ENCODE measurements around the gene TRIP11. TPM values are rescaled to one million over a fixed set of nuclear protein-coding genes. Genes with fewer than 3 reads are reported as not detected.
"Not testable (repeated sequence)": the region's sequence is repeated elsewhere in the genome, so short reads cannot be mapped to it uniquely, and the experiment has no call there.

Gene TRIP11
- 25.9 TPM for polyA plus RNA-seq (2013, experiment 1 of 2)
- 32.6 TPM for polyA plus RNA-seq (2013, experiment 2 of 2)

DNA sequence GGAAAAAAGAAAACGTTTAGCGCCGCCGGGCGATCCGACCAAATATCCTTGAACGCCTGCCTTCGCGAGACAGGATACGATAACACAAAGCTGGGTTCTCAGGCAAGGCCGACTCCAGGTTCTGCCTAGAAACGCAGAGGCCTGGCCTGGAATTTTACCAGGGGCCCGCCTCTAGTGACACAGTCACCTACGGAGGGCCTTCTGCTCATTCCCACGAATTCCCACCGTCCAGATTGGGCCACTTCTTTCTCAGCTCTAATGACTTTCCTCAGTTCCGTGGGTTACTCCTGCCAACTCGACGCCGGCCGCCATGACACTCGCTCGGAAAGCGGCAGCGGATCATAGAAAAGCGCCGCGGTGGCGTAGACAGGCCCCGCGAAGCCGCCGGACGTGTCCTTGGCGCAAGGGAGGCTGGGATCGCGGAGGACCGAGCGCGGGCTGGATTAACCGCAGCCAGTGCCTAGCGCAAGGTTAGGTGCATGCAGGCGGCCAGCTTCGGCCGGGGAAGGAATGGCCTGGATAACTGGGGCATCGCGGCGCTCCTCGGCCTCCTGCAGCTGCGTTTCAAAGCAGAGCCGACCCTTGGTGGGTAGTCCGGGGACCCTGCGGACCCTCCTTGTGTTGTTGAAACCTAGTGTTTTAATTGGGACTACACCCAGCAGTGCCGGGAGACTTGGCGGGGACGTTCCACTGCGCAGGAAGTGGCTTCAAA lies at the start of gene TRIP11:
Gene TRIP11, minus strand, starts transcription at position 341 of the 712 bp plus-strand sequence. CDS start 374 bp downstream, outside the sequence.
- Histone ChIP-seq H3K9me3 (ENCODE audit: control insufficient read depth, low read length) (peaks cover 1% of the 10 kb centered on the region), H3K27ac (ENCODE audit: low read depth, low read length, severe bottlenecking) (peak within 1 kb of the TSS; percentile 100), H3K4me1 (ENCODE audit: control insufficient read depth, insufficient read depth, low read length, poor library complexity, severe bottlenecking) (peaks cover 2% of the 10 kb centered on the region), H3K36me3 (ENCODE audit: control insufficient read depth, insufficient read depth, low read length) (peaks cover 12% of the 10 kb centered on the region), H3K4me3 (ENCODE audit: extremely low read depth, insufficient read depth, low read length, poor library complexity, severe bottlenecking) (peak within 1 kb of the TSS; percentile 96)
- 0% methylated on average over 53 to 57 of the region's 57 CpGs for WGBS, 2 experiments (ENCODE audit: insufficient coverage in 2 of 2)

- H3K9me3 ChIP-seq (ENCODE audit: control insufficient read depth, low read length): no peaks in the 10 kb centered on the region
- no peak overlapping the region for H3K27ac ChIP-seq (ENCODE audit: low read depth, low read length, severe bottlenecking)
- H3K36me3 ChIP-seq (ENCODE audit: control insufficient read depth, insufficient read depth, low read length): peaks cover 73% of the 10 kb centered on the region
- H3K4me3 ChIP-seq (ENCODE audit: extremely low read depth, insufficient read depth, low read length, poor library complexity, severe bottlenecking): no peak overlapping the region
- 92 to 95% methylated on average over 2 of the region's 5 CpGs for WGBS, 2 experiments (ENCODE audit: insufficient coverage in 2 of 2)
- no peaks in the 10 kb centered on the region for H3K4me1 ChIP-seq (ENCODE audit: control insufficient read depth, insufficient read depth, low read length, poor library complexity, severe bottlenecking)
Measured at GRCh38 chr14:92088494-92088893, 48.6 kb upstream of the TRIP11 start.

DNA sequence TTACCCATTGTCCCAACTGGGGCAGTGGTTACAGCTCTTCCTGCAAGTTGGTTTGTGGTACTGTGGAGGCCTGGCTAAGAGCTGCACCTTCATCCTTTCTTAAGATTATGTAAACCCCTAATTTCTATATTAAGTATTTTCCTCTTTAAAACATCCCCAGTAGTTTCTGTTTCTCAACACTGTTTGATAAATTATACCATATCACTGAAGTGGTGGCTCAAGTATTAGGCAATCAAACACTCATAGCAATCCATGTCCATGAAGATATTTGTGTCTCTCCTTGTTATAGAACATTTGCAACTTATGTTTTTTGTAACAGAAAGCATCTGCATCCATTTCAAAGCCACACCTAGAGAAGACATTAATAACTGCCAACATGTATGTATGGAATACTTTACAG lies 34.7 kb upstream of the TRIP11 start:
- H3K9me3 ChIP-seq (ENCODE audit: control insufficient read depth, low read length): no peaks in the 10 kb centered on the region
- no peak overlapping the region for H3K27ac ChIP-seq (ENCODE audit: low read depth, low read length, severe bottlenecking)
- H3K4me3 ChIP-seq (ENCODE audit: extremely low read depth, insufficient read depth, low read length, poor library complexity, severe bottlenecking): no peak overlapping the region
- H3K4me1 ChIP-seq (ENCODE audit: control insufficient read depth, insufficient read depth, low read length, poor library complexity, severe bottlenecking): no peaks in the 10 kb centered on the region
- peaks cover 58% of the 10 kb centered on the region for H3K36me3 ChIP-seq (ENCODE audit: control insufficient read depth, insufficient read depth, low read length)

DNA sequence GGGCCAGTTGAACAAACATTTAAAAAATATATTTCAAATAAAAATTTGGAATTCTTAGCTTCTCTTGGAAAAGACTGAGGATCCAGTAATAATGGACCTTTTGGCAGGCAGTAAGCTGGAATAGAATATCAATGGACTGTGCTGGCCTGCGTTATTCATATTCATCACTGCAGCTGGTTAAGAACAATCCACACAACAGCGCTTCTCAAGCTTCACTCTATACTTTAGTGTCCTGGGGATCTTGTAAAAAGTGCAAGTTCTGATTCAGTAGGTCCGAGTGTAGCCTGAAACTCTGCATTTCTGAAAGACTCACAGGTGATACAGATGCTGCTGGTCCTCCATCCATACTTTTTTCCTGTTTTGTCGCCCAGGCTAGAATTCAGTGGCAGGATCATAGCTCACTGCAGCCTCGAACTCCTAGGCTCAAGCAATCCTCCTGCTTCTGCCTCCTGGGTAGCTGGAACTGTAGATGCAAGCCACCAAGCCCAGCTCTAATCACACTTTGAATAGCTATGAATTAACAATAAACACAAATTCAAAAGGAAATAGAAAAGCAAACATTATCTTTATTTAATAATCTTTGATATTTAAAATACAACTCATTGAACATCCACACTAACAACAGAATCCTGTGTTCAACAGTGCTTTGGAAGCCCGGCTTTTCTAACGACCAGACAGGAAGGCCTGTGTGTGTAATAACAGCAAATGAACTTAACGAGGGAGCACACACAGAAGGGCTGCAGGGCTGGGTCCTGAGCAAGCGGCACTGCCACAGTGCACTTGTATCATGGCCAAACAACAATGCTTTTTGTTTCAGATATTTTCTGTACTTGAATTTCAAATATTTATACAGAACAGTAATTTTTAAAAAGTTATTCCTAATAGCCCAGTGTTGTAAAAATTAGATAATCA lies 18.4 kb upstream of the TRIP11 start:
- Histone ChIP-seq H3K4me1 (ENCODE audit: control insufficient read depth, insufficient read depth, low read length, poor library complexity, severe bottlenecking) (no peaks in the 10 kb centered on the region), H3K9me3 (ENCODE audit: control insufficient read depth, low read length) (no peaks in the 10 kb centered on the region), H3K36me3 (ENCODE audit: control insufficient read depth, insufficient read depth, low read length) (peaks cover 11% of the 10 kb centered on the region), H3K4me3 (ENCODE audit: extremely low read depth, insufficient read depth, low read length, poor library complexity, severe bottlenecking) (no peak overlapping the region), H3K27ac (ENCODE audit: low read depth, low read length, severe bottlenecking) (no peak overlapping the region)
- WGBS, 2 experiments (ENCODE audit: insufficient coverage in 2 of 2): 91 to 97% methylated on average over 4 to 8 of the region's 9 CpGs

DNA sequence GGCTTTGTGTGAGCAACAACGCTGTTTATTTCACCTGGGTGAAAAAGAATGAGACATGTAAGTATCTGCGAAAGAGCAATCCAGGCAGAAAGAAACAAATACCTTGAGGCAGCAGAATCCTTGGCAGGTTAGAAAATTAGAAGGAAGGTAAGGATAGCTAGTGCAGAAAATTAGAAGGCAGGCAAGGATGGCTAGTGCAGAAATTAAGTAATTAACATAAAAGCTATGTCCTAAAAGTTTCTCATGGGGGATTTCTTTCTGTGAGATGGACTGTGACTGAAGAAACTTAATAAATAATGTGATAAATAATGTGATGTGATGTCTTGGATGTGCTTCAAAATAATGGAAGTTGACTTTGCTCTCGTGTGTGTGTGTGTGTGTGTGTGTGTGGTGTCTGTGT lies 9.9 kb upstream of the TRIP11 start:
- 79 to 100% methylated on average over 3 of the region's 3 CpGs for WGBS, 2 experiments (ENCODE audit: insufficient coverage in 2 of 2)
- Histone ChIP-seq H3K4me3 (ENCODE audit: extremely low read depth, insufficient read depth, low read length, poor library complexity, severe bottlenecking) (no peak overlapping the region), H3K9me3 (ENCODE audit: control insufficient read depth, low read length) (no peaks in the 10 kb centered on the region), H3K27ac (ENCODE audit: low read depth, low read length, severe bottlenecking) (no peak overlapping the region), H3K4me1 (ENCODE audit: control insufficient read depth, insufficient read depth, low read length, poor library complexity, severe bottlenecking) (no peaks in the 10 kb centered on the region), H3K36me3 (ENCODE audit: control insufficient read depth, insufficient read depth, low read length) (no peaks in the 10 kb centered on the region)

GRCh38 chr14:92049221-92049620 lies 9.4 kb upstream of the TRIP11 start:
- not testable (repeated sequence) for H3K36me3 ChIP-seq (ENCODE audit: control insufficient read depth, insufficient read depth, low read length); H3K9me3 ChIP-seq (ENCODE audit: control insufficient read depth, low read length); H3K4me1 ChIP-seq (ENCODE audit: control insufficient read depth, insufficient read depth, low read length, poor library complexity, severe bottlenecking); H3K27ac ChIP-seq (ENCODE audit: low read depth, low read length, severe bottlenecking); H3K4me3 ChIP-seq (ENCODE audit: extremely low read depth, insufficient read depth, low read length, poor library complexity, severe bottlenecking)
- whole genome bisulfite sequencing, 2 experiments (ENCODE audit: insufficient coverage in 2 of 2): 97 to 98% methylated on average over 10 to 12 of the region's 12 CpGs

- not testable (repeated sequence) for H3K36me3 ChIP-seq (ENCODE audit: control insufficient read depth, insufficient read depth, low read length); H3K4me1 ChIP-seq (ENCODE audit: control insufficient read depth, insufficient read depth, low read length, poor library complexity, severe bottlenecking); H3K4me3 ChIP-seq (ENCODE audit: extremely low read depth, insufficient read depth, low read length, poor library complexity, severe bottlenecking); H3K27ac ChIP-seq (ENCODE audit: low read depth, low read length, severe bottlenecking); H3K9me3 ChIP-seq (ENCODE audit: control insufficient read depth, low read length)
- 92 to 98% methylated on average over 5 to 6 of the region's 7 CpGs for WGBS, 2 experiments (ENCODE audit: insufficient coverage in 2 of 2)
Measured at GRCh38 chr14:92045904-92046303, 6.0 kb upstream of the TRIP11 start.

DNA sequence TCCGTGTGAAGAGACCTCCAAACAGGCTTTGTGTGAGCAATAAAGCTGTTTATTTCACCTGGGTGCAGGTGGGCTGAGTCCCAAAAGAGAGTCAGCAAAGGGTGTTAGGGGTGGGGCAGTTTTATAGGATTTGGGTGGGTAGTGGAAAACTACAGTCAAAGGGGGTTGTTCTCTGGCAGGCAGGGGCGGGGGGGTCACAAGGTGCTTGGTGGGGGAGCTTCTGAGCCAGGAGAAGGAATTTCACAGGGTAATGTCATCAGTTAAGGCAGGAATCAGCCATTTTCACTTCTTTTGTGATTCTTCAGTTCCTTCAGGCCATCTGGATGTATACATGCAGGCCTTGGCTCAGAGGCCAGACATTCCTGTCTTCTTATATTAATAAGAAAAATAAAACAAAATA lies 1.9 kb upstream of the TRIP11 start:
- 83 to 86% methylated on average over 1 to 2 of the region's 2 CpGs for WGBS, 2 experiments (ENCODE audit: insufficient coverage in 2 of 2)
- not testable (repeated sequence) for H3K9me3 ChIP-seq (ENCODE audit: control insufficient read depth, low read length); H3K4me1 ChIP-seq (ENCODE audit: control insufficient read depth, insufficient read depth, low read length, poor library complexity, severe bottlenecking); H3K27ac ChIP-seq (ENCODE audit: low read depth, low read length, severe bottlenecking); H3K4me3 ChIP-seq (ENCODE audit: extremely low read depth, insufficient read depth, low read length, poor library complexity, severe bottlenecking); H3K36me3 ChIP-seq (ENCODE audit: control insufficient read depth, insufficient read depth, low read length)

DNA sequence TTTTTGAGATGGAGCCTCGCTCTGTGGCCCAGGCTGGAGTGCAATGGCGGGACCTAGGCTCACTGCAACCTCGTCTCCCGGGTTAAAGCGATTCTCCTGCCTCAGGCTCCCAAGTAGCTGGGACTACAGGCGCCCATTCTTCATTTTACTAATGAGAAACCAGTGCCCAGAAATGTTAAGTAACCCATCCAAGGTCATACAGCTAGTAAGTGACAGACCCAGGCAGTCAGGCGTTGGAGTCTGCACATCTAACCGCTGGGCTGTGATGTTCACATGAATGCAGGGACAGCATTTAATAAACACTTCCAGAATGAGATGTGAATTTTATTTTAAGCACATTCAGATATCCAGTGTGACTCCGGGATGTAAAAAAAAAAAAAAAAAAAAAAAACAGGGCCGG lies 1.3 kb upstream of the TRIP11 start:
- peaks cover 9% of the 10 kb centered on the region for H3K36me3 ChIP-seq (ENCODE audit: control insufficient read depth, insufficient read depth, low read length)
- peaks cover 2% of the 10 kb centered on the region for H3K4me1 ChIP-seq (ENCODE audit: control insufficient read depth, insufficient read depth, low read length, poor library complexity, severe bottlenecking)
- WGBS, 2 experiments (ENCODE audit: insufficient coverage in 2 of 2): 92 to 94% methylated on average over 5 to 8 of the region's 10 CpGs
- peak overlapping the region; percentile 96 for H3K4me3 ChIP-seq (ENCODE audit: extremely low read depth, insufficient read depth, low read length, poor library complexity, severe bottlenecking)
- H3K9me3 ChIP-seq (ENCODE audit: control insufficient read depth, low read length): no peaks in the 10 kb centered on the region
- H3K27ac ChIP-seq (ENCODE audit: low read depth, low read length, severe bottlenecking): no peak overlapping the region

- peak overlapping the region; percentile 96 for H3K4me3 ChIP-seq (ENCODE audit: extremely low read depth, insufficient read depth, low read length, poor library complexity, severe bottlenecking)
- peaks cover 9% of the 10 kb centered on the region for H3K36me3 ChIP-seq (ENCODE audit: control insufficient read depth, insufficient read depth, low read length)
- H3K27ac ChIP-seq (ENCODE audit: low read depth, low read length, severe bottlenecking): peak overlapping the region; percentile 100
- 11 to 14% methylated on average over 10 to 11 of the region's 13 CpGs for WGBS, 2 experiments (ENCODE audit: insufficient coverage in 2 of 2)
- H3K4me1 ChIP-seq (ENCODE audit: control insufficient read depth, insufficient read depth, low read length, poor library complexity, severe bottlenecking): peaks cover 2% of the 10 kb centered on the region
- no peaks in the 10 kb centered on the region for H3K9me3 ChIP-seq (ENCODE audit: control insufficient read depth, low read length)
Measured at GRCh38 chr14:92040431-92041051, 682 bp upstream of the TRIP11 start.

All from mesodermal cell (in vitro differentiated cells).